Esophagus (tissue), 2 donors: ENCODE measurements around the gene IL10RB. TPM values are rescaled to one million over a fixed set of nuclear protein-coding genes. Genes with fewer than 3 reads are reported as not detected.
A peak's percentile ranks its signal among the peaks of the same experiment; 100 is the strongest.

Experiments used
- H3K27ac ChIP-seq, 2 donors: one replicate each; pipeline ENCODE4 v1.5.1; 2013; ENCODE audit warnings: low read depth in 2 of 2, mild to moderate bottlenecking in 2 of 2, inconsistent platforms in 1 of 2, low read length in 1 of 2, moderate library complexity in 1 of 2
- H3K27me3 ChIP-seq, 2 donors: one replicate each; pipeline ENCODE4 v1.6.1; 2013; ENCODE audit warnings: low read length in 2 of 2, control low read depth in 1 of 2, mild to moderate bottlenecking in 1 of 2; ENCODE audit not compliant: insufficient read depth in 2 of 2, control insufficient read depth in 1 of 2
- H3K36me3 ChIP-seq, 2 donors: one replicate each; pipeline ENCODE4 v1.6.1; 2013; ENCODE audit warnings: low read length in 1 of 2; ENCODE audit not compliant: control insufficient read depth in 2 of 2, insufficient read depth in 2 of 2
- H3K4me1 ChIP-seq, 2 donors: one replicate each; pipeline ENCODE4 v1.6.1; 2013; ENCODE audit warnings: low read length in 1 of 2; ENCODE audit not compliant: control insufficient read depth in 2 of 2, insufficient read depth in 2 of 2
- H3K4me3 ChIP-seq, 2 donors: one replicate each; pipeline ENCODE4 v1.5.1; 2013; ENCODE audit warnings: low read length in 2 of 2, mild to moderate bottlenecking in 2 of 2, low read depth in 1 of 2, moderate library complexity in 1 of 2
- H3K9me3 ChIP-seq, 2 donors: one replicate each; pipeline ENCODE4 v1.6.1; 2013; ENCODE audit warnings: mild to moderate bottlenecking in 2 of 2, low read depth in 1 of 2, low read length in 1 of 2, moderate library complexity in 1 of 2; ENCODE audit not compliant: control insufficient read depth in 2 of 2, insufficient read depth in 1 of 2
- whole genome bisulfite sequencing, 2 donors: extraction: QIAGEN DNeasy Blood & Tissue Kit; methylation state at CpG; one replicate each; pipeline ENCODE4 v1.1.7; 2013; 5-methylcytosine and 5-hydroxymethylcytosine counted together
- polyA plus RNA-seq, 2 donors: library from polyadenylated mRNA; stranded (reverse); fragments of 200-250 nt; gene quantifications; one replicate each; pipeline ENCODE4 v1.2.3, GENCODE V29; 2013
- donor health status: healthy with polysubstance abuse.
- donor health status: Bipolar disorder and iron deficiency.

IL10RB gene
- polyA plus RNA-seq, 2 donors = 22.9 to 23.9 TPM

GRCh38 chr21:33261635-33262034, 4.5 kb upstream of the IL10RB start:
- Histone ChIP-seq H3K27me3 (no peaks in the 10 kb centered on the region), H3K36me3 (peaks cover 0 to 7% of the 10 kb centered on the region in 2 donors), H3K27ac (no peak overlapping the region), H3K9me3 (no peaks in the 10 kb centered on the region), H3K4me1 (no peaks in the 10 kb centered on the region), H3K4me3 (no peak overlapping the region)
- WGBS, 2 donors = 69 to 80% methylated on average over 3 of the region's 3 CpGs

GRCh38 chr21:33262921-33263320, 3.2 kb upstream of the IL10RB start:
- Histone ChIP-seq H3K9me3 (no peaks in the 10 kb centered on the region), H3K27me3 (no peaks in the 10 kb centered on the region), H3K4me3 (no peak overlapping the region), H3K36me3 (no peaks in the 10 kb centered on the region), H3K4me1 (peaks cover 0 to 7% of the 10 kb centered on the region in 2 donors), H3K27ac (no peak overlapping the region)
- WGBS, 2 donors = 95% methylated on average over 11 of the region's 11 CpGs

GRCh38 chr21:33264561-33264960, 1.6 kb upstream of the IL10RB start:
- Histone ChIP-seq H3K36me3 (peaks cover 0 to 3% of the 10 kb centered on the region in 2 donors), H3K4me3 (no peak overlapping the region), H3K4me1 (peaks cover 0 to 12% of the 10 kb centered on the region in 2 donors), H3K27me3 (no peaks in the 10 kb centered on the region), H3K9me3 (no peaks in the 10 kb centered on the region), H3K27ac (no peak overlapping the region)
- 90% methylated on average over 11 of the region's 11 CpGs for WGBS, 2 donors

- H3K36me3 ChIP-seq = peaks cover 0 to 3% of the 10 kb centered on the region in 2 donors
- peak overlapping the region; percentile 89 to 92 for H3K4me3 ChIP-seq
- H3K27ac ChIP-seq = peak overlapping the region; percentile 31 to 54
- 26 to 29% methylated on average over 12 of the region's 12 CpGs for WGBS, 2 donors
- H3K9me3 ChIP-seq = no peaks in the 10 kb centered on the region
- H3K27me3 ChIP-seq = no peaks in the 10 kb centered on the region
- H3K4me1 ChIP-seq = peaks cover 0 to 12% of the 10 kb centered on the region in 2 donors
These were observed 510 bp upstream of the IL10RB start for GRCh38 chr21:33265664-33266049.

- peak overlapping the region; percentile 64 to 95 for H3K27ac ChIP-seq
- peaks cover 0 to 12% of the 10 kb centered on the region in 2 donors for H3K4me1 ChIP-seq
- peak overlapping the region; percentile 89 to 92 for H3K4me3 ChIP-seq
- peaks cover 0 to 3% of the 10 kb centered on the region in 2 donors for H3K36me3 ChIP-seq
- no peaks in the 10 kb centered on the region for H3K27me3 ChIP-seq
- WGBS, 2 donors = 2 to 3% methylated on average over 8 of the region's 8 CpGs
- no peaks in the 10 kb centered on the region for H3K9me3 ChIP-seq
These were observed 595 bp downstream of the IL10RB start for GRCh38 chr21:33266789-33267135.

- peaks cover 0 to 12% of the 10 kb centered on the region in 2 donors for H3K4me1 ChIP-seq
- WGBS, 2 donors = 64 to 70% methylated on average over 7 of the region's 7 CpGs
- H3K27ac ChIP-seq = peak overlapping the region; percentile 64 to 95
- H3K4me3 ChIP-seq = peak overlapping the region; percentile 89 to 92
- H3K36me3 ChIP-seq = peaks cover 0 to 3% of the 10 kb centered on the region in 2 donors
- no peaks in the 10 kb centered on the region for H3K9me3 ChIP-seq
- H3K27me3 ChIP-seq = no peaks in the 10 kb centered on the region
These were observed 1.1 kb downstream of the IL10RB start for GRCh38 chr21:33267250-33267649.

GRCh38 chr21:33268393-33268736, 2.2 kb downstream of the IL10RB start:
- H3K4me3 ChIP-seq = no peak overlapping the region
- H3K27me3 ChIP-seq = no peaks in the 10 kb centered on the region
- no peaks in the 10 kb centered on the region for H3K9me3 ChIP-seq
- 69 to 78% methylated on average over 7 of the region's 7 CpGs for WGBS, 2 donors
- peak overlapping the region; percentile 63 to 67 for H3K27ac ChIP-seq
- peaks cover 0 to 5% of the 10 kb centered on the region in 2 donors for H3K36me3 ChIP-seq
- peaks cover 0 to 12% of the 10 kb centered on the region in 2 donors for H3K4me1 ChIP-seq

- Histone ChIP-seq H3K36me3 (peaks cover 0 to 5% of the 10 kb centered on the region in 2 donors), H3K4me3 (no peak overlapping the region), H3K4me1 (peaks cover 0 to 12% of the 10 kb centered on the region in 2 donors), H3K27ac (peak overlapping the region; percentile 63 to 84), H3K9me3 (no peaks in the 10 kb centered on the region), H3K27me3 (no peaks in the 10 kb centered on the region)
- WGBS, 2 donors = 59 to 61% methylated on average over 12 of the region's 12 CpGs
These were observed 2.7 kb downstream of the IL10RB start for GRCh38 chr21:33268737-33269441.

GRCh38 chr21:33270986-33271385, 4.8 kb downstream of the IL10RB start:
- 93 to 95% methylated on average over 8 of the region's 8 CpGs for WGBS, 2 donors
- H3K9me3 ChIP-seq = no peaks in the 10 kb centered on the region
- H3K27me3 ChIP-seq = no peaks in the 10 kb centered on the region
- H3K4me1 ChIP-seq = peaks cover 0 to 12% of the 10 kb centered on the region in 2 donors
- peaks cover 0 to 5% of the 10 kb centered on the region in 2 donors for H3K36me3 ChIP-seq
- H3K4me3 ChIP-seq = no peak overlapping the region
- no peak overlapping the region for H3K27ac ChIP-seq

- Histone ChIP-seq H3K9me3 (no peaks in the 10 kb centered on the region), H3K4me3 (no peak overlapping the region), H3K4me1 (peaks cover 0 to 6% of the 10 kb centered on the region in 2 donors), H3K36me3 (peaks cover 0 to 5% of the 10 kb centered on the region in 2 donors), H3K27ac (no peak overlapping the region), H3K27me3 (no peaks in the 10 kb centered on the region)
- 83 to 87% methylated on average over 6 of the region's 6 CpGs for WGBS, 2 donors
These were observed 6.9 kb downstream of the IL10RB start for GRCh38 chr21:33273044-33273443.
